Colonic mucosa (tissue), 4 donors: Measurements from ENCODE around the gene APOB. TPM values are rescaled to one million over a fixed set of nuclear protein-coding genes. Genes with fewer than 3 reads are reported as not detected.

Experiments used
- DNase-seq: peaks from one replicate; pipeline ENCODE4 v3.0.0-alpha.2; 2020
- H3K27ac ChIP-seq: fragments of 200-600 bp; one replicate; pipeline ENCODE4 v1.8.0; 2021
- H3K27me3 ChIP-seq: fragments of 200-600 bp; one replicate; pipeline ENCODE4 v1.8.0; 2021
- H3K36me3 ChIP-seq: fragments of 200-600 bp; one replicate; pipeline ENCODE4 v1.8.0; 2021
- H3K4me1 ChIP-seq: fragments of 200-600 bp; one replicate; pipeline ENCODE4 v1.8.0; 2021; ENCODE audit warnings: mild to moderate bottlenecking
- H3K4me3 ChIP-seq: fragments of 200-600 bp; one replicate; pipeline ENCODE4 v1.8.0; 2021
- H3K9ac ChIP-seq, 2 donors: one replicate each; pipeline ENCODE4 v1.7.0; 2013; ENCODE audit warnings: control low read depth in 2 of 2, low read depth in 2 of 2, low read length in 2 of 2
- H3K9me3 ChIP-seq: fragments of 200-600 bp; one replicate; pipeline ENCODE4 v1.8.0; 2021
- CTCF ChIP-seq: fragments of 200-600 bp; IDR thresholded peaks from one replicate; pipeline ENCODE4 v1.8.0; 2022; ENCODE audit warnings: antibody characterized with exemption, mild to moderate bottlenecking
- intact Hi-C: fragments of 100-400 bp; cut with DNase I; formaldehyde crosslinking; loops from one replicate; pipeline ENCODE4 v1.14.1; 2022
- total RNA-seq, 2 donors: library from RNA; stranded (reverse); fragmentation: NEBNext Ultra II Directional in 1 of 2; extraction: Animal tissue kit (Norgen Biotek cat#: 25700) in 1 of 2; gene quantifications; one replicate each; pipeline ENCODE4 v1.2.1, GENCODE V29; 2021
- donor health status: healthy.
- donor health status: DM: no; HTN: no; CAD: no.
- donor health status: DM: no; HTN: no; CAD: no.

APOB gene
- total RNA-seq, 2 donors from 2014 or later: 1.0 to 3.3 TPM

- Histone ChIP-seq H3K4me3 (no peak overlapping the region), H3K9ac (no peak overlapping the region), H3K27me3 (no peaks in the 10 kb centered on the region), H3K4me1 (no peaks in the 10 kb centered on the region), H3K27ac (no peak overlapping the region), H3K9me3 (no peaks in the 10 kb centered on the region), H3K36me3 (no peaks in the 10 kb centered on the region)
- intact Hi-C loops: no loop called here
- no peak for TF ChIP-seq CTCF
- no peak for DNase-seq
Observed at GRCh38 chr2:21003572-21004180, 40.2 kb downstream of the APOB start.

DNA sequence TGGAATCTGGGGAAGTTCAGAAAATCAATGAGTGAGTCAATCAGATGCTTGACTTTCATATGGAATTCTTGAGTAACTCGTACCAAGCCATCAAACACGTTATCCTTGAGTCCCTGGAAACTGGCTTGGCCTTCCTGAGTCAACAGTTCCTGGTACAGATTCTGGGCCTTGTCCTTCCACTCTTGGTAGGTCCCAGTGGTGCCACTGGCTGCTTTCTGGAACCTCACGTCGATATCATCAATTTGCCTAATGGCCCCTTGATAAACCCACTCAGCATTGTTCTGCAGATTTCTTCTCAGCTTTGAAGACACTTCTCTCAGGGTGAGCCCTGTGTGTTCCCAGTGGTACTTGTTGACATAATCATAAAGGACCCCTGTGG is 41.1 kb downstream of the APOB start:
- H3K36me3 ChIP-seq: no peaks in the 10 kb centered on the region
- TF ChIP-seq CTCF: no peak
- no peaks in the 10 kb centered on the region for H3K4me1 ChIP-seq
- H3K4me3 ChIP-seq: no peak overlapping the region
- intact Hi-C loops: no loop called here
- H3K27ac ChIP-seq: no peak overlapping the region
- H3K9ac ChIP-seq: no peak overlapping the region
- no peaks in the 10 kb centered on the region for H3K9me3 ChIP-seq
- DNase-seq: no peak
- no peaks in the 10 kb centered on the region for H3K27me3 ChIP-seq

- Histone ChIP-seq H3K9me3 (no peaks in the 10 kb centered on the region), H3K4me3 (no peak overlapping the region), H3K27me3 (no peaks in the 10 kb centered on the region), H3K9ac (no peak overlapping the region), H3K36me3 (no peaks in the 10 kb centered on the region), H3K27ac (no peak overlapping the region), H3K4me1 (no peaks in the 10 kb centered on the region)
- intact Hi-C loops: no loop called here
- DNase-seq: no peak
- no peak for TF ChIP-seq CTCF
Observed at GRCh38 chr2:21001988-21002813, 41.7 kb downstream of the APOB start.

DNA sequence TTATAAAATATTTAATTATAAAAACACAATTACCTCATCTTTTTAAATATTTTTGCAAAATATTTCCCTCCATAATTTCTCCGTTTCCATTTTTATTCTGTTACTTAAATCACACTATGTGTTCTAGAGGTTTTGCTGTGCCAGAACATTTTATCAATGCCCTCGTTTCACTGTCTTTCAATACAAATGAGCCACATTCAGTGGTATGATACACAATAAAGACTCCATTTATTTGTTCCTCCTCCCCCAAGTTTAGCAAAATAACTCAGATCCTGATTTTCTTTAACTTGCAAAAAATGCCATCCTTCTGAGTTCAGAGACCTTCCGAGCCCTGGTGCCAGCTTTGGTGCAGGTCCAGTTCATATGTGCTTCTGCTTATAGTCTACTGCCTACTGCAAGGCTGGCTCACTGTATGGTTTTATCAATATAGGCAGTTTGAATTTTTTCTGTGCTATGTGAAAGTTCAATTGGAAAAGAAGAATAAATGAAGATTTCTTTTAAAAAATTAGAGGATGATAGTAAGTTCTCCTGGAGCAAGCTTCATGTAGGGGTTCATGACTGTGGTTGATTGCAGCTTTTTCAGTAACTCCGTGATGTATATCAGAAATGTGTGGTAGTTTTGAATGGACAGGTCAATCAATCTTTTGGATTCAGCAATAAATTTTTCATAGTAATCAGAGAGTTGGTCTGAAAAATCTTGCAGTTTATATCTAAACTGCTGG is 42.5 kb downstream of the APOB start:
- TF ChIP-seq CTCF: no peak
- no peak overlapping the region for H3K4me3 ChIP-seq
- no peaks in the 10 kb centered on the region for H3K27me3 ChIP-seq
- H3K36me3 ChIP-seq: no peaks in the 10 kb centered on the region
- H3K4me1 ChIP-seq: no peaks in the 10 kb centered on the region
- intact Hi-C loops: no loop called here
- DNase-seq: no peak
- H3K9ac ChIP-seq: no peak overlapping the region
- no peak overlapping the region for H3K27ac ChIP-seq
- H3K9me3 ChIP-seq: no peaks in the 10 kb centered on the region

- no peak for DNase-seq
- intact Hi-C loops: no loop called here
- Histone ChIP-seq H3K4me1 (no peaks in the 10 kb centered on the region), H3K9ac (no peak overlapping the region), H3K4me3 (no peak overlapping the region), H3K27ac (no peak overlapping the region), H3K9me3 (no peaks in the 10 kb centered on the region), H3K36me3 (no peaks in the 10 kb centered on the region), H3K27me3 (no peaks in the 10 kb centered on the region)
- no peak for TF ChIP-seq CTCF
Observed at GRCh38 chr2:20999906-21000645, 43.8 kb downstream of the APOB start.
